Natural killer cell (primary cell): ENCODE data around the gene HK2. TPM values are rescaled to one million over a fixed set of nuclear protein-coding genes. Genes with fewer than 3 reads are reported as not detected.
A peak's percentile ranks its signal among the peaks of the same experiment; 100 is the strongest.
"Not testable (repeated sequence)": the region's sequence is repeated elsewhere in the genome, so short reads cannot be mapped to it uniquely, and the experiment has no call there.

Source experiments
- ATAC-seq, 3 donors: fragments of 150-1000 bp in 2 of 3; fragments of 200-7000 bp in 1 of 3; cut with Tn5 transposase; 1 replicate in 1 of 3; 2 replicates in 2 of 3; pipeline ENCODE4 v1.10.0; 2021; ENCODE audit warnings: mild to moderate bottlenecking in 2 of 3, moderate library complexity in 2 of 3
- DNase-seq, 2 donors: peaks; one replicate each; pipeline versions ENCODE4 v3.0.0 to v3.0.0-alpha.2; 2013 to 2021; ENCODE audit warnings: mixed read lengths in 1 of 2
- H3K27ac ChIP-seq: one replicate; pipeline ENCODE4 v1.5.1; 2013; ENCODE audit warnings: mild to moderate bottlenecking, low read length
- H3K27me3 ChIP-seq: one replicate; pipeline ENCODE4 v1.6.1; 2013; ENCODE audit warnings: low read length; ENCODE audit not compliant: control insufficient read depth, insufficient read depth
- H3K36me3 ChIP-seq: one replicate; pipeline ENCODE4 v1.6.1; 2013; ENCODE audit warnings: low read length; ENCODE audit not compliant: control insufficient read depth, insufficient read depth
- H3K4me1 ChIP-seq: one replicate; pipeline ENCODE4 v1.6.1; 2013; ENCODE audit warnings: low read length; ENCODE audit not compliant: control insufficient read depth, insufficient read depth
- H3K4me3 ChIP-seq: one replicate; pipeline ENCODE4 v1.5.1; 2013; ENCODE audit warnings: low read length
- H3K9me3 ChIP-seq: one replicate; pipeline ENCODE4 v1.6.1; 2013; ENCODE audit warnings: low read length; ENCODE audit not compliant: control insufficient read depth, insufficient read depth
- H3K27ac Mint-ChIP-seq, 2 donors: one replicate each; pipeline ENCODE4 v1.8.0; 2022; ENCODE audit warnings: mild to moderate bottlenecking in 2 of 2, mixed read lengths in 2 of 2, moderate library complexity in 1 of 2
- H3K27me3 Mint-ChIP-seq, 2 donors: one replicate each; pipeline ENCODE4 v1.8.0; 2022; ENCODE audit warnings: low read depth in 2 of 2, mixed read lengths in 2 of 2
- H3K36me3 Mint-ChIP-seq: one replicate; pipeline ENCODE4 v1.8.0; 2022; ENCODE audit warnings: mixed read lengths
- H3K4me1 Mint-ChIP-seq, 2 donors: one replicate each; pipeline ENCODE4 v1.8.0; 2022; ENCODE audit warnings: mixed read lengths in 2 of 2
- H3K4me3 Mint-ChIP-seq: one replicate; pipeline ENCODE4 v1.8.0; 2022; ENCODE audit warnings: mild to moderate bottlenecking, moderate library complexity, mixed read lengths
- H3K9me3 Mint-ChIP-seq, 2 donors: one replicate each; pipeline ENCODE4 v1.8.0; 2022; ENCODE audit warnings: mixed read lengths in 2 of 2
- WGBS: methylation state at CpG from one replicate; pipeline ENCODE4 v1.1.7; 2013; ENCODE audit warnings: missing lambda C conversion rate; ENCODE audit not compliant: insufficient coverage; 5-methylcytosine and 5-hydroxymethylcytosine counted together
- intact Hi-C: fragments of 100-400 bp; cut with micrococcal nuclease; formaldehyde crosslinking; loops from one replicate; pipeline ENCODE4 v1.14.2; 2022
- total RNA-seq, 4 donors: library from RNA; stranded (reverse); fragments of 120-200 nt in 1 of 4; gene quantifications; one replicate each; pipeline versions ENCODE4 v1.2.3 to v1.2.4, GENCODE V29; 2013 to 2022
- TF ChIP-seq, protein P1 (sequence below): fragments of 200-600 bp; IDR thresholded peaks from one replicate; pipeline ENCODE4 v1.8.0; 2022; ENCODE audit warnings: antibody characterized with exemption

The HK2 gene
- total RNA-seq, 3 donors from 2014 or later (not counting 1 experiment from before 2014, with no cell fraction given), result 1.6 to 9.4 (median 3.5) TPM

DNA sequence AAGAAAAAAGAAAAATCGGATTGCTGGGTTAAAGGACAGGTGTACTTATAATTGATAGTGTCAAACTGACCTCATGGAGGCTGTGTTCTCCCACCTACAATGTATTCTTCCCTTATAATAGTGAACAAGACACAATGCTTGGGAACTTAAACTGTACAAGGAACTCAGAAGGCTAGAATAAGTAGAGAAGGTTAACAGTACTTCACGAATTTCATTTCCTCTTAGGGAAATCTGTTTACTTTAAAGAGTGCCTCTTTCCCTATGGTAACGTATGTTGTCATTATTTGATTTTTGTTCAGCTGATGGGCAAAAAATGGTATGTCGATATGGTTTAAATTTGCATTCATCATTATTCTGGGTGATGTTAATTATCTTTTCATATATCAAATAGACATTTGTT, 9.2 kb upstream of the HK2 start:
- H3K27ac Mint-ChIP-seq, result no peak overlapping the region
- no peak for ATAC-seq
- no peaks in the 10 kb centered on the region for H3K9me3 Mint-ChIP-seq
- intact Hi-C loops, result no loop called here
- H3K4me1 ChIP-seq, result no peaks in the 10 kb centered on the region
- TF ChIP-seq, protein P1, sequence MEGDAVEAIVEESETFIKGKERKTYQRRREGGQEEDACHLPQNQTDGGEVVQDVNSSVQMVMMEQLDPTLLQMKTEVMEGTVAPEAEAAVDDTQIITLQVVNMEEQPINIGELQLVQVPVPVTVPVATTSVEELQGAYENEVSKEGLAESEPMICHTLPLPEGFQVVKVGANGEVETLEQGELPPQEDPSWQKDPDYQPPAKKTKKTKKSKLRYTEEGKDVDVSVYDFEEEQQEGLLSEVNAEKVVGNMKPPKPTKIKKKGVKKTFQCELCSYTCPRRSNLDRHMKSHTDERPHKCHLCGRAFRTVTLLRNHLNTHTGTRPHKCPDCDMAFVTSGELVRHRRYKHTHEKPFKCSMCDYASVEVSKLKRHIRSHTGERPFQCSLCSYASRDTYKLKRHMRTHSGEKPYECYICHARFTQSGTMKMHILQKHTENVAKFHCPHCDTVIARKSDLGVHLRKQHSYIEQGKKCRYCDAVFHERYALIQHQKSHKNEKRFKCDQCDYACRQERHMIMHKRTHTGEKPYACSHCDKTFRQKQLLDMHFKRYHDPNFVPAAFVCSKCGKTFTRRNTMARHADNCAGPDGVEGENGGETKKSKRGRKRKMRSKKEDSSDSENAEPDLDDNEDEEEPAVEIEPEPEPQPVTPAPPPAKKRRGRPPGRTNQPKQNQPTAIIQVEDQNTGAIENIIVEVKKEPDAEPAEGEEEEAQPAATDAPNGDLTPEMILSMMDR, result no peak
- no peak overlapping the region for H3K27ac ChIP-seq
- H3K4me3 ChIP-seq, result no peak overlapping the region
- no peaks in the 10 kb centered on the region for H3K27me3 ChIP-seq
- WGBS, result 11% methylated on average over 1 of the region's 4 CpGs
- H3K36me3 Mint-ChIP-seq, result no peaks in the 10 kb centered on the region
- H3K36me3 ChIP-seq, result no peaks in the 10 kb centered on the region
- no peak overlapping the region for H3K4me3 Mint-ChIP-seq
- no peaks in the 10 kb centered on the region for H3K9me3 ChIP-seq
- peaks cover 0 to 11% of the 10 kb centered on the region in 2 donors for H3K27me3 Mint-ChIP-seq
- no peaks in the 10 kb centered on the region for H3K4me1 Mint-ChIP-seq
- no peak for DNase-seq

DNA sequence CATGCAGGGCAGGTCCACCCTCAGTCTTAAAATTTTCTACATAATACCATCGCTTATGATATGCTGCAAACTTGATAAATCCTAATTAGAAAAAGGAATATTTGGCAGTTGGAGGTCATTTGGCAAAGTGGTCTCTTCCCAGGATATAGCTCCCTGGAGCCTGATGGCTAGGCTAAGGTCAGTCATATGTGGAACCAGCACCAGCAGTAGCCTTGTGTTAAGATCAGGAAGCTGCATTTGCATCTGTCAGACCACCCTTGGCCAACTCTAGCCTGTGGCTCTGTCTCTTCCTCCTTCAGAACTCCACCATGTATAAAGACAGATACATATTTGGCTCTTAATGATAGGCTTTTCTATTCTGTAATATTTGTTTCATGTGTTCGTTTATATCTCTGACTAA, 5.4 kb upstream of the HK2 start:
- ATAC-seq, result no peak
- no CpG with 5 or more reads among the region's 2 CpGs for WGBS
- no peak overlapping the region for H3K27ac ChIP-seq
- no peak for DNase-seq
- TF ChIP-seq, protein P1, result no peak
- no peak overlapping the region for H3K4me3 ChIP-seq
- no peaks in the 10 kb centered on the region for H3K36me3 Mint-ChIP-seq
- H3K9me3 Mint-ChIP-seq, result no peaks in the 10 kb centered on the region
- no peaks in the 10 kb centered on the region for H3K9me3 ChIP-seq
- H3K4me1 ChIP-seq, result peaks cover 8% of the 10 kb centered on the region
- H3K27me3 Mint-ChIP-seq, result peaks cover 17 to 21% of the 10 kb centered on the region in 2 donors
- H3K36me3 ChIP-seq, result no peaks in the 10 kb centered on the region
- intact Hi-C loops, result no loop called here
- H3K27me3 ChIP-seq, result peaks cover 3% of the 10 kb centered on the region
- H3K4me3 Mint-ChIP-seq, result no peak overlapping the region
- no peak overlapping the region for H3K27ac Mint-ChIP-seq
- H3K4me1 Mint-ChIP-seq, result no peaks in the 10 kb centered on the region

DNA sequence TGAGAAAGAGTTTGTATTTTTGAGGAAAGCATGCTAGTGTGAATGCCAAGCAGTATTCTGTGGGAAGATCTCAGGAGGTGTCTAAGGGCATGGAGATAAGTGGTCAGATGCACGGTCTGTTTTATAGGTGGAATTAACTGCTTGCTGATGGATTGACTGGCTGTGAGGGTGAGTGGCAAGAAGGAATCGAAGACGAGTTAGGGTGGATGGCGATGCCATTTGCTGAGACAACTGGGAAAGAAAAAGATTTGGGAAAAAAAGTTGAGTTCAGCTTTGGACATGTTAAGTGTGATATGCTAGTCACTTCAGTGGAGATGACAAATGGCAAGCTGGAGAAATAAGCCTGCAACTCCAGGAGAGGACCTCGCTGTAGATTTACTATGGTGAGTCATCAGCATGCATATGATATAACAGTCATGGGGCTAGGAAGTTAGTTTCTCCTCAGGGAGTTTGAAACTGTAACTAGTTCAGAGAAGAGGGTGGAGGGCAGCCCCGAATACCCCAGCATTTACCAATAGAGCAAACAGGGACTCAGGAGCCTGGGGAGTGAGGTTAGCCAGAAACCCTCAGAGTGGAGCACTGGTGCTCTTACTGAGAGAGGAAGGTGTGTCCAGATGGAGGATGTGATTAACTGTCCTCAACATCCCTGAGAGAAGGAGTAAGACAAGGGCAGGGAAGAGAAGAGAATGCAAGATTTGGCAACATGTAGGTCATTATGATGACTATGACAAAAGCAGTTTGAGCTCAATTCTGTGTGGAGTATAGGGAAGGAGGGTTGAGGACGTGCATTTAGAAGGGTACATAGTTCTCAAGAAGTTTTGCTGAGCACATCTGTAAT, 2.0 kb upstream of the HK2 start:
- Mint-ChIP-seq H3K4me3 (peak overlapping the region; percentile 38), H3K4me1 (peaks cover 15 to 17% of the 10 kb centered on the region in 2 donors), H3K27ac (no peak overlapping the region), H3K36me3 (no peaks in the 10 kb centered on the region), H3K9me3 (no peaks in the 10 kb centered on the region), H3K27me3 (peaks cover 34 to 37% of the 10 kb centered on the region in 2 donors)
- ATAC-seq, result no peak
- peaks cover 10% of the 10 kb centered on the region for H3K27me3 ChIP-seq
- H3K9me3 ChIP-seq, result no peaks in the 10 kb centered on the region
- H3K36me3 ChIP-seq, result no peaks in the 10 kb centered on the region
- TF ChIP-seq, protein P1, result no peak
- no peak overlapping the region for H3K4me3 ChIP-seq
- no peak overlapping the region for H3K27ac ChIP-seq
- intact Hi-C loops, result no loop called here
- 72% methylated on average over 6 of the region's 7 CpGs for WGBS
- no peak for DNase-seq
- H3K4me1 ChIP-seq, result peaks cover 29% of the 10 kb centered on the region

DNA sequence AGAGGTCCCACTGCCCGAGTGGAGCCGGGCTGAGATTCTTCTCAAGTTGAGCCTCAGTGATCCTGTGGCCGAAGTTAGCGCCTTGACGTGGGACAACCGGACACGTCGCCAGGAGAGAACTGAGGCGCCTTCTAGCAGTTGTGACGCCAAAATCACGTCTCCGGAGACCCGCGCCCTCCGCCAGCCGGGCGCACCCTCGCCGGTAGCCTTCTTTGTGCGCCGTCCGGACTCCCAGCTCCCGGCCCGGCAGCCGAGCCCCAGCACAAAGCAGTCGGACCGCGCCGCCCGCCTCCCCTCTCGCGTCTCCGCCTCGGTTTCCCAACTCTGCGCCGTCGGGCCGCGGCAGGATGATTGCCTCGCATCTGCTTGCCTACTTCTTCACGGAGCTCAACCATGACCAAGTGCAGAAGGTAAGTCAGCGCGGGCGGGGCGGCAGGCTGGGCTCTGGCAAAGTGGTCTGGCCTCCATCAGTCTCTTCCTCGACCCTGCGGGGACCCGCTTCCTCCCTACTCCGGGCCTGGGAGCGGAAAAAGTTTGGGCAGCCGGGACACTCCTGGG, 386 bp downstream of the HK2 start:
- Histone ChIP-seq H3K4me3 (peak overlapping the region; percentile 56), H3K27me3 (peaks cover 10% of the 10 kb centered on the region), H3K4me1 (peaks cover 29% of the 10 kb centered on the region), H3K27ac (peak overlapping the region; percentile 43)
- under 1% methylated on average over 51 of the region's 51 CpGs for WGBS
- ATAC-seq (peak in 1 of 3 donors; percentile 29), DNase-seq (peak in 1 of 2 donors; percentile 47)
- H3K9me3 Mint-ChIP-seq, H3K36me3 Mint-ChIP-seq, H3K36me3 ChIP-seq, intact Hi-C loops, H3K27ac Mint-ChIP-seq, H3K9me3 ChIP-seq: not testable (repeated sequence)
- H3K4me1 Mint-ChIP-seq, result peaks cover 15 to 17% of the 10 kb centered on the region in 2 donors
- H3K27me3 Mint-ChIP-seq, result peaks cover 34 to 37% of the 10 kb centered on the region in 2 donors
- H3K4me3 Mint-ChIP-seq, result peak overlapping the region; percentile 89
